Measurements from ENCODE around the gene GOLM1.

GRCh38 chr9:86097510-86098224, 1.7 kb downstream of the GOLM1 start:
- TF ChIP-seq TEAD1 (CRISPR knock-in tag; IDR thresholded peaks at IDR 0.05): no peak
- TF ChIP-seq SAP30 (IDR thresholded peaks at IDR 0.05; ENCODE audit: borderline replicate concordance, insufficient read depth, low read depth, low read length, poor library complexity, severe bottlenecking): no peak
- no peak for TF ChIP-seq ZNF280A (IDR thresholded peaks at IDR 0.05; ENCODE audit: low read depth, partially characterized antibody)
- no peak for TF ChIP-seq ZC3H4 (CRISPR knock-in tag; IDR thresholded peaks at IDR 0.05; ENCODE audit: borderline replicate concordance)

All from K562 (cell line).